Measurements from ENCODE around the gene TMEM108.

DNA sequence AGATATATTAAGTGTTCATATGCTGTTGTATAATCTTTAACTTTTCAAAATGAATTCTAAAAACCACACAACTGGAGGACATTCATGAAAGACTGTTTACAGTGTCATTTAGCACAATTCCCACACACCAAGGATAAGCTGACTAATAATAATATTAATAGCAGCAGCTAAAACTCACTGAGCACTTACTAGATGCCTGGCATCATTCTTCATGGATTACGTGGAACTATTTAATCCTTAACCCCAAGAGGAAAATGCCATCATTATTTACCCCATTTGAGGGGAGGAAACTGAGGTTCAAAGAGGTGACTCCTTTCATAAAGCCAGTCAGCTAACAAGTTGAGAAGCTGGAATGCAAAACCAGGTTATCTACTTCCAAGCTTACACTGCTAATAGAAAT, 77.0 kb downstream of the TMEM108 start:
- TF ChIP-seq, protein P1, sequence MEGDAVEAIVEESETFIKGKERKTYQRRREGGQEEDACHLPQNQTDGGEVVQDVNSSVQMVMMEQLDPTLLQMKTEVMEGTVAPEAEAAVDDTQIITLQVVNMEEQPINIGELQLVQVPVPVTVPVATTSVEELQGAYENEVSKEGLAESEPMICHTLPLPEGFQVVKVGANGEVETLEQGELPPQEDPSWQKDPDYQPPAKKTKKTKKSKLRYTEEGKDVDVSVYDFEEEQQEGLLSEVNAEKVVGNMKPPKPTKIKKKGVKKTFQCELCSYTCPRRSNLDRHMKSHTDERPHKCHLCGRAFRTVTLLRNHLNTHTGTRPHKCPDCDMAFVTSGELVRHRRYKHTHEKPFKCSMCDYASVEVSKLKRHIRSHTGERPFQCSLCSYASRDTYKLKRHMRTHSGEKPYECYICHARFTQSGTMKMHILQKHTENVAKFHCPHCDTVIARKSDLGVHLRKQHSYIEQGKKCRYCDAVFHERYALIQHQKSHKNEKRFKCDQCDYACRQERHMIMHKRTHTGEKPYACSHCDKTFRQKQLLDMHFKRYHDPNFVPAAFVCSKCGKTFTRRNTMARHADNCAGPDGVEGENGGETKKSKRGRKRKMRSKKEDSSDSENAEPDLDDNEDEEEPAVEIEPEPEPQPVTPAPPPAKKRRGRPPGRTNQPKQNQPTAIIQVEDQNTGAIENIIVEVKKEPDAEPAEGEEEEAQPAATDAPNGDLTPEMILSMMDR (IDR thresholded peaks at IDR 0.05): no peak
- TF ChIP-seq POLR2A (IDR thresholded peaks at IDR 0.05): no peak

Data from lower leg skin (tissue), 3 donors.